Islet of Langerhans (tissue), 1 donor: Measurements from ENCODE around the gene PEX26.
A peak's percentile ranks its signal among the peaks of the same experiment; 100 is the strongest.
"Not testable (repeated sequence)": the region's sequence is repeated elsewhere in the genome, so short reads cannot be mapped to it uniquely, and the experiment has no call there.

Source experiments
- FAIRE-seq: peaks from one replicate; lab custom pipeline; 2011; peaks lifted over from hg19 to GRCh38; lab: Jason Lieb, UNC

PEX26 gene

DNA sequence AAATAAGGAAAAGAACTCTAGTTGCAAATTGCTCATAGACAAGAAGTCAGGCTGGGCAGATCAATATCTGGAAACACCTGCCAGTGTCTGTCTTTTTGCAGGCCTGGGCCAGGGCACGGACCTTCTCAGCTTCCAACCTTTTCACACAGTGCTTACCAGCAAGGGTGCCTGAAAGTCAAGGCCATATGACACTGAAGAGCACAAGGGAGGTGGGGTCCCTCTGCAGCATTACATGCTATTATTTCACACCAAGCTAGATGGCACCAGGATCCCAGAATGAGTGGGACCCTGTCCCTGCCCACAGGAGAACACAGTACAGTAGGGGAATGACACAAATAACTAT lies 5.9 kb upstream of the PEX26 start:
- FAIRE-seq, result no peak

DNA sequence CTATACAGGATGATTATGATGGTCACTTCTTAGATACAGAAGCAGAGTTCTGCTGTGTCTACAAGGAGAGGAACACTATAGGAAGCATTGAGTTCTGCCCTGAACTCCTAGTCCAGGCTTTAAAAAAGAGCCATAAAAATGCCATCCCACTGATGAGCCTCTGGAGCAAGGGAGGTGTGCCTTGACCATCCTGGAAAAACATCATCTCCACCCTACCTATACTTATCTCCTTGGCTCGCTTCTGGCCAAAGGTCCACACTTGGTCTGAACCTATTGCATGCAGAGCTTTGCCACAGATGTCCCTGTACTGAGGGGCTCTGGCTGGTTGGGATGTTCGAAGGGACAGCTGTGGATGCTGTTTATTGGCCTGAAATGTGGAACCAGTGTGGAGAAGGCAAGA lies 4.3 kb upstream of the PEX26 start:
- no peak for FAIRE-seq

DNA sequence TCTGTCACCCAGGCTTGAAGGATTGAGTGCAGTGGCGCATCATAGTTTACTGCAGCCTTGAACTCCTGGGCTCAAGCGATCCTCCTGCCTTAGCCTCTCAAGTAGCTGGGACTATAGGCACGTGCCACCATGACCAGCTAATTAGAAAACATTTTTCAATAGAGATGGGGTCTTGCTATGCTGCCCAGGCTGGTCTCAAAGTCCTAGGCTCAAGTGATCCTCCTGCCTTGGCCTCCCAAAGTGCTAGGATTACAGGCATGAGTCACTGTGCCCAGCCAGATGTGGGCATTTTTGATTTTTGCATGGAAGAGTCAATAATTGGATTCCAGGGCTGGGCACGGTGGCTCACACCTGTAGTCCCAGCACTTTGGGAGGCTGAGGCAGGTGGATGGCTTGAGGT lies 3.9 kb upstream of the PEX26 start:
- FAIRE-seq, result not testable (repeated sequence)

DNA sequence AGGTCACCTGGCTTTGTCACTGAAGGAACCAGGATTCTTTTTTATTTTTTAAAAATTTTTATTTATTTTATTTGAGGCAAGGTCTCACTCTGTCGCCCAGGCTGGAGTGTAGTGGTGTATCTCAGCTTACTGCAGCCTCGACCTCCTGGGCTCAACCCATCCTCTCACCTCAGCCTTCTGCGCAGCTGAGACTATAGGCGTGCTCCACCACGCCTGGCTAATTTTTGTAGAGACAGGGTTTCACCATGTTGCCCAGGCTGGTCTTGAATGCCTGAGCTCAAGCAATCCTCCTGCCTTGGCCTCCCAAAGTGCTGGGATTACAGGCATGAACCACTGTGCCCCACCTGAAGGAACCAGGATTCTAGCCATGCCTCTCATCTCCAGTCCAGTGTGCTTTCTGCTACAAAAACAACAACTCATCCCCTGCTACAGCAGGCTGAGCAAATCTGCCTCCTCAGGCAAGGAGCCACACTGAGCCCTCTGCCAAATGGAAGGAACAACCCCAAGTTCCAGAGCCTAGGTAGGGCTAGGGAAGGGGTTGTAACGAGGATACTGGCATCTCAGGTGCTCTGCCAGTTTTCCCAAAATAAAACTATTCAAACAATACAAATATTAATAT lies 2.6 kb upstream of the PEX26 start:
- no peak for FAIRE-seq

DNA sequence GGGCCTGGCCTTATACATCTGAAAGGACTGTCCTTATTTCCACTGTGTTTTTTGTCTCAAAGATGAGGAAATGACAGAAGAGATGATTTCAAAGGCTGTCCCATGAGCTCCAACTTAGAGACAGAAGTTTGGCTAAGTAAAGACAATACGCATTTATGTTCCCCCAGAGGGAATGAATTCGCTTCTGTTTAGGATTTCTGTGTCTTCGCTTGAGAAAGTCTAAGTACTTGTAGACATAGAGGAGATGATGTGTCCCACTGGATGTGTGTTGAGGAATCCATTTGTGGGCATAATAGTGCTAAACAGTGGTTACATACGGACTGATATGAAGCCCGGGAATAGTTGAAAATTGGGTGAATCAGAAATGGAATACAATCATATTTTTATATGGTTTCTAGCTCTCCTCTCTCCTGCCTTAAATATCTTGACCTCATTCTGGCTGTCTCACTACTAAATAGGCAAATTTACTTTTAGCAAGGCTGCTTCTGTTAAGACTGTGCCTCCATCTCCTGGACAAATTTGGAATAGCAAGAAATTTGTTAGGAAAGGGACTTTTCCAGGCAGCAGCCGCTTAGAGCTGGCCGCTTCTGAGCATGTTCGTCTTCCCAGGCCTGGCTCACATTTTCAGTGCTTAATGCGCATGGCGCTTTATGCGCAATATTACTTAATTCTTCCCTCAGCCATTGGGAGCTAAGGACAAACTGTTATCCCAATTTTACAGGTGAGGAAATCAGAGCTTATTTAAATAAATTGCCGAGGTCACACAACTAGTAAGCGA lies 1.9 kb upstream of the PEX26 start:
- FAIRE-seq, result peak; percentile 93

DNA sequence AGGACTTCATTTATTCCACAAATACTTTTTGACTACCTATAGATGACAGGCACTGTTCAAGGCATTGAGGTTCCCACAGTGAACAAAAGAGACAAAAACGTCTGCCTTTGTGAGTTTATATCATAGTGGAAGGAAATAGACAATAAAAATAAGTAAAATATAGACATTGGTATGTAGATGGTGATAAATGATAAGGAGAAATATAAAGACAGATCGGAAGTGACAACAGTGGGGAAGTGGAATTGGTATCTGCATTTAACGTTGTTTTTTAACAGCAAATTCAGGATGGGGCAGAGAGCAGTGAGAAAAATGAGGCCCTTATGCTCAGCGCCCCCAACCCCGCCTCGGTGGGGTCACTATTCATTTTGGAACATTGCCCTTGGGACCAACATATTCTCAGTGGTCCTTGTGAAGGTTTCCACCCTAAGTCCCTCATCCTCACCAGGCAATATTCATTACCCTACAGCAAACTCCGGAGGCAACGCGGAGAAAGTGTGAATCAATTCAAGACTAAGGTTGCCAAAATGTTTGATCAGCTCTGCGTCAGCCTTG lies 627 bp upstream of the PEX26 start:
- no peak for FAIRE-seq

DNA sequence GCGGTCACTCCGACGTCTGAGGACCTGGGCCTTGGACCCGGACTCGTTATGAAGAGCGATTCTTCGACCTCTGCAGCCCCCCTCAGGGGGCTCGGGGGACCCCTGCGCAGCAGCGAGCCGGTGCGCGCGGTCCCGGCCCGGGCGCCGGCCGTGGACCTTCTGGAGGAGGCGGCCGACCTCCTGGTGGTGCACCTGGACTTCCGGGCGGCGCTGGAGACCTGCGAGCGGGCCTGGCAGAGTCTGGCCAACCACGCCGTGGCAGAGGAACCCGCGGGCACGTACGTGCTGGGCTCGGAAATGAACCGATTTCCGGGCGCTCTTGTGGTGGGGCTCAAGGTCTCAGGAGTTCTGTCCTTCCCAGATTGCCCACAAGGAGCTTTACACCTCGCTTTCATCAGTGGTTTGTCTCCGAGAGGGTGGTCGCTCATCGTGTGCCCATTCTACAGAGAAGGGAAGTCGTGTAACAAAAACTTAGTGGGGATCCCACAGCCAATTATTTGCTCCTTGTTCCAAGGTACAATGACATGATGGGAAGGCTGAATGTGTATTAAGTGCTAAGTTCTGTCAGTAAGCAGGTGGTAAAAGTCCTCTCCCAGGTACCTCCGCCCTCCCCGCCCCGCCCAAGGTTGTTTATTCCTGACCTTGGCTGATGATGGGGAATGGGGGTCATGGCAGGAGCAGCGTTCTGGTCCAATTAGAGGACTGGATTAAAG lies 695 bp downstream of the PEX26 start:
- FAIRE-seq, result no peak

DNA sequence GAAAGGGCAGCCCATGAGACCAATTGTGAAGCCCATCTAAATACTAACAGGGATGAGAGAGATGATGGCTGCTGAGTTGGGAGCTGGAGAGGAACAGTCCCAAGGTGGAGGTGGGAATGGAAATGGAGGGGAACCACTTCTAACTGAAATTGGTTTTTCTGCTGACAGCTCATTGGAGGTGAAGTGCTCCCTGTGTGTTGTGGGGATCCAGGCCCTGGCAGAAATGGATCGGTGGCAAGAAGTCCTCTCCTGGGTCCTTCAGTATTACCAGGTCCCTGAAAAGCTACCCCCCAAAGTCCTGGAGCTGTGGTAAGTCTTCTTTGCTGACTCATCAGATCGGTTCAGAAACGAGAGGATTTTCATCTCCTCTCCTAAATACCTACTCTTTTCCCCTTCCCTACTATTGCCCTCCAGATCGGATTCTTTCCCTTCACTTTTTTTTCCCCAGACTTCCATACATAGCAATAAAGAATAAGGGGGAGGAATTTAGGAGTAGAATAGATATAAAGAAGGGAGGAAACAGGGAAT lies 2.0 kb downstream of the PEX26 start:
- no peak for FAIRE-seq

DNA sequence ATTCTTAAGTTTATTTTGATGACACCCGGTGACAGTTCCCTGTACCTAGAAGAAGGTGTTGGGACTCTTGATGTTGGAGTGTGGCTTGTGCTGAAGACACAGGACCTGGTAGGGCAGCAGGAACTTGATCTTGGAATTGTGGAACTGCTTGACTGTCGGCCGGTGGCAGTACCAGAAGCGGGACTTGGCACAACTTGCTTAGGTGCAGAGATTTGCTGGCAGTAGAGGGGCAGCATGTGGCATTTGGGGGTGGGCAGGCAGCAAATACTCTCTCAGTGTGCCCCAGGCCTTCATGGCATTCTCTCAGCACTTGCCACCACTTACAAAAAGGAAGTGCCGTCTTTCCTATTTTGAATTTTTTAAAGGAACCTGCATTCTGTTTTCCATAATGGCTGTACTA lies 3.6 kb downstream of the PEX26 start:
- FAIRE-seq, result no peak

DNA sequence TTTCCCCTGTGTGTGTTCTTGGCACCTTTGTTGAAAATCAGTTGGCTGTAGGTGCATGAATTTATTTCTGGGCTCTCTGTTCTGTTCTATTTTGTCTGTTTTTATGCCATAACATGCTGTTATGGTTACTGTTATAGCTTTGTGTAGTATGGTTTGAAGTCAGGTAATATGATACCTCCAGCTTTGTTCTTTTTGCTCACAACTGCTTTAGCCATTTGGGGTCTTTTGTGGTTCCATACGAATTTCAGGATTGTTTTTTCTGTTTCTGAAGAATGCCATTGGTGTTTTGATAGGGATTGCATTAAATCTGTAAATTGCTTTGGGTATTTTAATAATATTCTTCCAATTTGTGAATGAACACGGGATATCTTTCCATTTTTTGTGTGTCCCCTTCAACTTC lies 4.7 kb downstream of the PEX26 start:
- no peak for FAIRE-seq

DNA sequence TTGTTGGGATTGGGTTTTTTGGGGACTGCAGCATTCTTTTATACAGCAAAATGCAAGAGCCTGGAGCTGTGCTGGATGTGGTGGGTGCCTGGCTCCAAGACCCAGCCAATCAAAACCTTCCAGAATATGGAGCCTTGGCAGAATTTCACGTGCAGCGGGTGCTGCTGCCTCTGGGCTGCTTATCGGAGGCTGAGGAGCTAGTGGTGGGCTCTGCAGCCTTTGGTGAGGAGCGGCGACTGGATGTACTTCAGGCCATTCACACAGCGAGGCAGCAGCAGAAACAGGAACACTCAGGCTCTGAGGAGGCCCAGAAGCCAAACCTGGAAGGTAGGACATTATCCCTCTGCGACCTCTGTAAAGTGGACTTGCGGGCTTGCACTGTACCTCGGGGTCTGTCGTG lies 5.6 kb downstream of the PEX26 start:
- no peak for FAIRE-seq

DNA sequence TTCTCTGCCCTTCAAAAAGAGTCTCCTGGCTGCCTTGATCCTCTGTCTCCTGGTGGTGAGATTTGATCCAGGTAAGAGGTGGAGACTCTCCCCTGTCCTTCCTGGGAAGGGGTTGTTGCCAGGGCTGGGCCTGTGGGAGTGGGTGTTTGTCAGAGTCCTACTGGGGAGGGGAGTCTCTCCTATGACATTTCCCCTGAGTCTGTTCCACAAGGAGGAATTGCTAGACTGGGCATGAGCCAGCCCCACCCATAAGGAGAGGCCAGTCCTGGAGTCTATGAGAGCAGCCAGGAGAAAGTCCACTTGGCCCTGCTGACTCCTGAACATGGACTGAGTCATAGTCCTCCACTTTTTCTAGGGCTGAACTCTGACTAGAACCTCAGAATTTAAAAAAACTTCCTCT lies 7.4 kb downstream of the PEX26 start:
- FAIRE-seq, result no peak

DNA sequence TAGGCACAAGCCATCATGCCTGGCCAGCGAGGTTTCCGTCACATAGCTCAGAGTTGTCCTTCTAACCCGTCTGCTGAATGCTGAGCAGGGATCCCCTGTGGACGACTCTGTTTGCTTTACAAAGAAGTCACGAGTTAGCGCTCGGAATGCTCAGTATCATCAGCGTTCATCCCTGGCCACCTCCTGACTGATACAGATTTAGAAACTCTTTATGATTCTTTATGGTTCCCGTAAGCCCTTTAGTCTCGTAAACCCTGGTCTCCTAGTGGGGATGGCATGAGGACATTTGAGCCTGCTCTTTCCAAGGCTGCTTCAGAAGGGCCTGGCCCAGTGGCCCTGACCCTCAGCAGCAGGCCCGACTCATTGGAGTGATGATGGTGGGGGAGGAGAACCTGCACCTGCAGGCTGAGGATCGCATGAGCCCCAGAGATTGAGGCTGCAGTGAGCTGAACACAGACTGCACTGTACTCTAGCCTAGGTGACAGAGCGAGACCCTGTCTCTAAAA lies 9.6 kb downstream of the PEX26 start:
- no peak for FAIRE-seq

DNA sequence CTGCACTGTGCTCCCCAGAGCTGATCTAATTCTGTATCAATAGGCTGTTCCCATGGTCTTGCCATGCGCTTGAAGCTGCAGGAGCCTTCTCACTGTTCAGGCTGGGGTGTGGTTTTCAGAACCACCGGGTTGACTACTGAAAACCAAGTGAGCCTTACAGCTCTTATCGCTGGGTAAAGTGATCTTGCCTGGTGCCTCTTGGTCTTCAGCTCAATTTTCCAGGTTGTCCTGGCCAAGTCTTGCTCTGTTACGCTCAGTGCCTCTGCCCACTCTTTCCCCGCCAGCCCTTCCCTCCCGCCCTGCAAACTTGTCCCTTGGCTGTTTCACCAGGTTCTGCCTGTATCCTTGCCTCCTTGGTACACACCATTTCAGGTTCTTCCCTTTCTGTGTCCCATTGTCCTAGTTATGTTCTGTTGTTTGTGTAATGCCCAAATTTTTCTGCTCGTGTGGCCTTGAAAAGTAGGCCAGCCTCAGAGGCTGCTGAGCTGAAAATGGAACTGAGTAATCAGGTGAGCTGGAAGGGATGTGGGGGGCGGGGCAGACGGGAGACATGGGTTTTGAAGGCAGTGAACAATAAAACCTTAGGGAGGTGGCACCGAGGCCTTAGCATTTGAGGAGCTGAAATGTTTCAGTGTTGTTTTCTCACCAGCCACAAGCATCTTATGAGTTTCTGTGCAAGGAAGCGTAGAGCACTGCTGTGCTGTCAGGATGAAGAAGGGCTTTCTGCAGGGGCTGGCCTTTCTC lies 11.2 kb downstream of the PEX26 start:
- no peak for FAIRE-seq

DNA sequence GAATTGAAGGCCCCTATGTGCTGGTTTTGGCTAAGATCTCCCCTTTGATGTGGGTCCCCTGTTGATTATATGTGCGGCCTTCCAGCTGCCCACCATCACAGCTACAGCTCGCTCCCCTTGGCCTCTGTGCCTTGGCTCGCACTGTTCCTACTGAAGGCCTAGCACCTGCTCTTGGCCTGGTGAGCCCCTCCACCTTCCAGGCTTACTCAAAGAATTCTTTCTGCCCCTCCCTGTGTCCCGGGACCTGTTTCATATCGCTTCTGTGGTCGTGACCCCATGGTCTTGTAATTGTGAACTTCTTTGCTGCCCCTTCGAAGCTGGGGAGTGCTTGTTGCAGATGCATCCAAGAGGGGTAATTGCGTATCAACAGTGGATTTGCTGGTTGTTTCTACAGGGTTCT lies 12.5 kb downstream of the PEX26 start:
- no peak for FAIRE-seq

DNA sequence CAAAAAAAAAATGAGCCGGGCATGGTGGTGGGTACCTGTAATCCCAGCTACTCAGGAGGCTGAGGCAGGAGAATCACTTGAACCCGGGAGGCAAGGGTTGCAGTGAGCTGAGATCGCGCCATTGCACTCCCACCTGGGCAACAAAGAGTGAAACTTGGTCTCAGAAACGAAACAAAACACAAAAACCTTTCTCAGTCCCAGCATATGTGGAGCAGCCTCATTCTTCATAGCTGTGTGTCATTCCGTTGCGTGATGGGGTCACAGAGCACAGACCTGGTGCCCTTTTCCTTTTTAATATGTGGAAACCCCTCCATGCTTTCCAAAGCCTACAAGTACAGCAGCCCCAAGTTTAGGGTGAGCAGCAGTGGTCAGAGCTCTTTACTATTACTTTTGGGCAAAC lies 13.7 kb downstream of the PEX26 start:
- FAIRE-seq, result no peak

DNA sequence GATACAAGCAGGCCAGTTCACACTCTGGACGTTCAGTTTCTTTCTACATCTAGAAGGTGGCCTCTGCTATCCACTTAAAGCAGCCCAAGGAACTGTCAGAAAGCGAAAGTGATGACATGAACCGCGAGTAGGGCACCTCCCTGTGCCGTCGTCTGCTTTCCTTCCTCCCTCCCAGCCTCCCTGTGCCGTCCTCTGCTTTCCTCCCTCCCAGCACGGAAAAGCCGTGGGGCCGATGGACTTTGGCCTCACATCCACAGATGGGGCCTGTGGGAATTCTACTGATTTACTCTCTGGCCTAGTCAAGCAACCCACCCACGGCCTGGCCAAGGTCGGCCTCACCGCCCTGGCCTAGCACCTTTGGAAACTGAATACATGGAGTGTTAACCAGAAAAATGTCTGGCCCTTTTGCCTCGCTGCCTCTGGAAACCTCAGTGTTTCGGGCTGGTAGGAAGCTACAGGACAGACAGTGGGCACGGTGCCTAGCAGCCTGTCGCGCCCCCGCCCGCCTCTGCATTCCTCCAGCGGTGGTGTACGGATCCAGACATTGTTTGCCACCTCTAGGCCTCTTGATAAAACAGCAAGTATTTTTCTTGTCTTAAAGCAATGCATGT lies 14.2 kb downstream of the PEX26 start:
- FAIRE-seq, result peak; percentile 27

DNA sequence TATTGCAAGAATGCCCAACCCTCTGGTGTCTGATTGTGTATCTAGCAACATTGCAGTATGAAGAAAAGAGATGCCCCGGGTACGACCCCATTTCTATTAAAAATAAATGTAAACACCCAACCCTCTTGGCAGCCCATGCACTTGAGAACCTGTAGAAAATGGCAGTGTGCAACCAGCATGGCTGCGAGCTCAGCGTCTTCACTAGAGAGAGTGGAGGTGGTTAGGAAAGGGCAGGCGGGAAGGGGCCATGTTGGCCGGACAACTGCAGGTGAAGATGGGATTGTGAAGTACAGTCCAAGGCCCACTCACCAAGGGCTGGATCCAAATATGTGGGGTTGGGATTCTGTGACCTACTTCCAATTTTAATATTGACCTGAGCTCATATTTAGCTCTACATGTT lies 15.9 kb downstream of the PEX26 start:
- no peak for FAIRE-seq

DNA sequence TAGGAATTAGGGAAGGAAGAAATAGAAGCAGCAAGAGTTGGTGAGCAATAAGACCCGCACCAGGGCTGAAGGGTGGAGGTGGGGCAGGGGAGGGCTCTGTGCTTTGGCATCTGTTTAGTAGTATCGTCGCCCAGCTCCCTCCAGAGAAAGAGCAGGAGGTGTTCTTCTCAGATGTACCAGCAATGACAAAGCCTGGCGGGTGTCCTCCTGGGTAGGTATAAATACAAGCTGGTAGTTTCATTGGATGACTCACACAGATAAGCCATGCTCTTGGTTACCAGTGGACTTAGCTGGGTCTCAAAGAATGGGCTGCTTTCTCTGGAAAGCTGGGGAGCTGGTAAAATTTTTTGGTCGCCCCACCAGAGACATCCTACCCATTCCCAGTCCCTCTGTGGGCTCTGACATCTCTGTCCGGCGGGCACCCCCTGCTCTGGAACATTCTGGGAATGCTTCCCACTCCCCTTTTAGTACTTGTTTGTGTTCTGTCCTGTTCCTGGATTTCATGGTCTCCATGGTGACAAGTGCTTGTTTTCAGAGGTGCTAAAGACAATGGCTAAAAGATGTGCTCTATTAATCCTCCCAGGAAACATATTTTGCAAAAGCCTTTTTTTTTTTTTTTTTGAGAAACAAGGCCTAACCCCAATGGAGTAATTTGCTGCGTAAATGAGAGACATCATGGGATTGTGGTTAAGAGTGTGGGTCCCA lies 17.5 kb downstream of the PEX26 start:
- FAIRE-seq, result no peak

DNA sequence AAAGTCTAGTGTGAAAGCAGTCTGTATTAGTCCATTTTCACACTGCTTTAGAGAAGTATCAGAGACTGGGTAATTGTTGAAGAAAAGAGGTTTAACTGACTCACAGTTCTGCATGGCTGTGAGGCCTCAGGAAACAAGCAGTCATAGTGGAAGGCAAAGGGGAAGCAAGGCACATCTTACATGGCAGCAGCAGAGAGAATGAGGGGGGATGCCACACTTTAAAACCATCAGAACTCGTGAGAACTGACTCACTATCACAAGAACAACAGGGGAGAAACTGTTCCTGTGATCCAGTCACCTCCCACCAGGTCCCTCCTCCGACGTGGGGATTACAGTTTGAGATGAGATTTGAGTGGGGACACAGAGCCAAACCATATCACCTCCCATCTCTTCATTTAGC lies 19.0 kb downstream of the PEX26 start:
- FAIRE-seq, result no peak

DNA sequence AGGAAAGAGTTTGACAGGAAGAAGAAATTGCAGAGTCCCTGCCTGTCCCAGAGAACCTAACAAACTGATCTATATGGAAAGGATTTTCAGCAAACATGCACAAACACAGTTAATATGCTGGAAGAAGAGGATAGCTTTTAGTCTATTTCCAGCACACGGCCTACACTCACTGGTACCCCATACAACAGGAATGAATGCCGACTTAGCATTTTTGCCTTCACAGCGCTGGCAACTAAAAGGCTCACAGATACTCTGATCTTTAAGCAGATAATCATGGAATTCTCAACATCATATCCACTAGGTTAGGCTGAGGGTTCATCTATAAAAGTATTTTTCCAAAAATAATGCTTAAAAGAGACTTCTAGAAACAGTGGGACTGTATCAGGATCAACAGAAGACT lies 23.0 kb downstream of the PEX26 start:
- FAIRE-seq, result no peak
